ENCODE measurements around the gene PSMD4.

The PSMD4 gene

GRCh38 chr1:151246786-151247185 is 7.7 kb upstream of the PSMD4 start:
- no peak overlapping the region for H3K4me3 ChIP-seq (ENCODE audit: low read depth, low read length)
- in situ Hi-C loops (cut with HindIII; ENCODE audit: low sequenced_read_pairs): no loop called here
- no peak for TF ChIP-seq CTCF (IDR thresholded peaks at IDR 0.05; ENCODE audit: low read depth, low read length, missing control alignments)
- no peak for DNase-seq (ENCODE audit: low read depth)

GRCh38 chr1:151251656-151252470 is 2.7 kb upstream of the PSMD4 start:
- in situ Hi-C loops (cut with HindIII; ENCODE audit: low sequenced_read_pairs): no loop called here
- no peak overlapping the region for H3K4me3 ChIP-seq (ENCODE audit: low read depth, low read length)
- peak; percentile 91 for TF ChIP-seq CTCF (IDR thresholded peaks at IDR 0.05; ENCODE audit: low read depth, low read length, missing control alignments)
- DNase-seq (ENCODE audit: low read depth): peak; percentile 62

- peak overlapping the region; percentile 90 for H3K4me3 ChIP-seq (ENCODE audit: low read depth, low read length)
- DNase-seq (ENCODE audit: low read depth): no peak
Measured at GRCh38 chr1:151255381-151255780, 847 bp downstream of the PSMD4 start.

GRCh38 chr1:151259351-151259750 is 4.8 kb downstream of the PSMD4 start:
- DNase-seq (ENCODE audit: low read depth): no peak
- in situ Hi-C loops (cut with HindIII; ENCODE audit: low sequenced_read_pairs): no loop called here
- no peak for TF ChIP-seq CTCF (IDR thresholded peaks at IDR 0.05; ENCODE audit: low read depth, low read length, missing control alignments)
- no peak overlapping the region for H3K4me3 ChIP-seq (ENCODE audit: low read depth, low read length)

More at GRCh38 chr1:151255381-151255780, 847 bp downstream of the PSMD4 start:
- in situ Hi-C loops (cut with HindIII; ENCODE audit: low sequenced_read_pairs): no loop called here
- no peak for TF ChIP-seq CTCF (IDR thresholded peaks at IDR 0.05; ENCODE audit: low read depth, low read length, missing control alignments)

- no peak for TF ChIP-seq CTCF (IDR thresholded peaks at IDR 0.05; ENCODE audit: low read depth, low read length, missing control alignments)
- in situ Hi-C loops (cut with HindIII; ENCODE audit: low sequenced_read_pairs): no loop called here
- DNase-seq (ENCODE audit: low read depth): no peak
- no peak overlapping the region for H3K4me3 ChIP-seq (ENCODE audit: low read depth, low read length)
Measured at GRCh38 chr1:151265446-151266236, 11.1 kb downstream of the PSMD4 start.

- in situ Hi-C loops (cut with HindIII; ENCODE audit: low sequenced_read_pairs): no loop called here
- no peak for DNase-seq (ENCODE audit: low read depth)
- TF ChIP-seq CTCF (IDR thresholded peaks at IDR 0.05; ENCODE audit: low read depth, low read length, missing control alignments): no peak
- H3K4me3 ChIP-seq (ENCODE audit: low read depth, low read length): no peak overlapping the region
Measured at GRCh38 chr1:151266315-151266714, 11.8 kb downstream of the PSMD4 start.

All from astrocyte of the cerebellum (primary cell).